Fibroblast of skin of left quadriceps (primary cell): ENCODE measurements around the gene ACSF3.

ENCODE experiments used
- DNase-seq, 2 experiments: peaks; one replicate each; pipeline ENCODE4 v3.0.0-alpha.2; 2013; ENCODE audit warnings: low read depth in 2 of 2

The ACSF3 gene

GRCh38 chr16:89095491-89095951 lies 1.9 kb downstream of the ACSF3 start:
- no peak for DNase-seq

GRCh38 chr16:89096042-89096717 lies 2.5 kb downstream of the ACSF3 start:
- no peak for DNase-seq

- no peak for DNase-seq
Observed at GRCh38 chr16:89096768-89097391, 3.2 kb downstream of the ACSF3 start.

- no peak for DNase-seq
Observed at GRCh38 chr16:89097392-89097772, 3.7 kb downstream of the ACSF3 start.

- no peak for DNase-seq
Observed at GRCh38 chr16:89098767-89099430, 5.2 kb downstream of the ACSF3 start.

GRCh38 chr16:89099905-89100304 lies 6.3 kb downstream of the ACSF3 start:
- no peak for DNase-seq

- no peak for DNase-seq
Observed at GRCh38 chr16:89100601-89101302, 7.1 kb downstream of the ACSF3 start.

- no peak for DNase-seq
Observed at GRCh38 chr16:89101303-89102040, 7.8 kb downstream of the ACSF3 start.

- DNase-seq, result no peak
Observed at GRCh38 chr16:89102041-89102471, 8.4 kb downstream of the ACSF3 start.

GRCh38 chr16:89102481-89103073 lies 8.9 kb downstream of the ACSF3 start:
- DNase-seq, result no peak

- DNase-seq, result no peak
Observed at GRCh38 chr16:89103156-89103555, 9.5 kb downstream of the ACSF3 start.

- DNase-seq, result no peak
Observed at GRCh38 chr16:89103781-89104180, 10.1 kb downstream of the ACSF3 start.

GRCh38 chr16:89104303-89104702 lies 10.7 kb downstream of the ACSF3 start:
- no peak for DNase-seq

- no peak for DNase-seq
Observed at GRCh38 chr16:89104930-89105571, 11.4 kb downstream of the ACSF3 start.

GRCh38 chr16:89105599-89106151 lies 12.0 kb downstream of the ACSF3 start:
- no peak for DNase-seq

- no peak for DNase-seq
Observed at GRCh38 chr16:89106533-89107202, 13.0 kb downstream of the ACSF3 start.

- DNase-seq, result no peak
Observed at GRCh38 chr16:89107203-89107582, 13.5 kb downstream of the ACSF3 start.

GRCh38 chr16:89108416-89108815 lies 14.8 kb downstream of the ACSF3 start:
- no peak for DNase-seq

- DNase-seq, result no peak
Observed at GRCh38 chr16:89110641-89111040, 17.0 kb downstream of the ACSF3 start.

- DNase-seq, result no peak
Observed at GRCh38 chr16:89111263-89111662, 17.6 kb downstream of the ACSF3 start.
